ENCODE results near the gene DGKB.

DGKB gene

DNA sequence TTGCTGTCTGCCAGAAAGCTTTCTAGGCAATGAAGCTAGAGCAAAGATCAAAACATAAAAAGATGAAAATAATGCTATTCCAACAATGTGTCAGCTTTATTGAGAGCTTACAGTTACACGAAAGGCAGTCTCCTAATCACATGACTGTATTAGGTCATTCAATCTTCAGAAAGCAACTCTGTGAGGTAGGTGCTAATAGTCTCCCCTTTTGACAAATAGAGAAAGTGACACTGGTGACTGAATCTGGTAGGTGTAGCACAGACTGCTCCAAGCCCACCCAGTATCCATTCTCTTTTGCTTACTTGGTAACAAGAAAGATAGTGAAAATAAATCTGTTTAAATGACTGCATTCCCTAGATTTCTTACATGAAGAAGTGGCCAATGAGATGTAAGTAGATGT, 58.8 kb downstream of the DGKB start:
- Histone ChIP-seq H3K4me1 (ENCODE audit: control insufficient read depth in 1 of 2, insufficient read depth in 1 of 2, low read depth in 1 of 2, low read length in 1 of 2) (no peaks in the 10 kb centered on the region), H3K36me3 (no peaks in the 10 kb centered on the region), H3K9me3 (peaks cover 4% of the 10 kb centered on the region), H3K27me3 (no peaks in the 10 kb centered on the region), H3K27ac (no peak overlapping the region), H3K4me3 (ENCODE audit: low read depth in 1 of 2, low read length in 1 of 2) (no peak overlapping the region)
- TF ChIP-seq, protein P1, sequence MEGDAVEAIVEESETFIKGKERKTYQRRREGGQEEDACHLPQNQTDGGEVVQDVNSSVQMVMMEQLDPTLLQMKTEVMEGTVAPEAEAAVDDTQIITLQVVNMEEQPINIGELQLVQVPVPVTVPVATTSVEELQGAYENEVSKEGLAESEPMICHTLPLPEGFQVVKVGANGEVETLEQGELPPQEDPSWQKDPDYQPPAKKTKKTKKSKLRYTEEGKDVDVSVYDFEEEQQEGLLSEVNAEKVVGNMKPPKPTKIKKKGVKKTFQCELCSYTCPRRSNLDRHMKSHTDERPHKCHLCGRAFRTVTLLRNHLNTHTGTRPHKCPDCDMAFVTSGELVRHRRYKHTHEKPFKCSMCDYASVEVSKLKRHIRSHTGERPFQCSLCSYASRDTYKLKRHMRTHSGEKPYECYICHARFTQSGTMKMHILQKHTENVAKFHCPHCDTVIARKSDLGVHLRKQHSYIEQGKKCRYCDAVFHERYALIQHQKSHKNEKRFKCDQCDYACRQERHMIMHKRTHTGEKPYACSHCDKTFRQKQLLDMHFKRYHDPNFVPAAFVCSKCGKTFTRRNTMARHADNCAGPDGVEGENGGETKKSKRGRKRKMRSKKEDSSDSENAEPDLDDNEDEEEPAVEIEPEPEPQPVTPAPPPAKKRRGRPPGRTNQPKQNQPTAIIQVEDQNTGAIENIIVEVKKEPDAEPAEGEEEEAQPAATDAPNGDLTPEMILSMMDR (IDR thresholded peaks at IDR 0.05) = no peak

DNA sequence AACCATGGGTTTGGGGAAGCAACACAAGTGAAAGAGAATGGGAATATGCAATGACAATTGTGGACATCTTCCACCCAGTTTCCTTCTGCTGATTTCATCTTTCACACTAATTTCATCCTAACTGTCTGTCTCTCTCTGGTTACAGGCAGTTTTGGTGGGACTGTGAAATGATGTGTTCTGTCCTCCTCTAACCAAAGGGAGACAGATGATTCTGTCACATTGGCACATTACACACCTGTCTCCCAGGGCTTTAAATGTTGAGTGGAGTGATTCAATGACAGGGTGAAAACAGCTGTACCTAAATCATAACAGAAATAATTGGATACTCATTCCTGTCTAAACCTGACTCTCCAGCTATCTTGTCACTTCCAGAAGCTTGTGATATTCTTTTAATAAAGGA, 60.0 kb downstream of the DGKB start:
- H3K27me3 ChIP-seq = no peaks in the 10 kb centered on the region
- no peaks in the 10 kb centered on the region for H3K36me3 ChIP-seq
- H3K27ac ChIP-seq = no peak overlapping the region
- TF ChIP-seq, protein P1 (IDR thresholded peaks at IDR 0.05) = no peak
- H3K4me1 ChIP-seq (ENCODE audit: control insufficient read depth in 1 of 2, insufficient read depth in 1 of 2, low read depth in 1 of 2, low read length in 1 of 2) = no peaks in the 10 kb centered on the region
- peaks cover 4% of the 10 kb centered on the region for H3K9me3 ChIP-seq
- H3K4me3 ChIP-seq (ENCODE audit: low read depth in 1 of 2, low read length in 1 of 2) = no peak overlapping the region

DNA sequence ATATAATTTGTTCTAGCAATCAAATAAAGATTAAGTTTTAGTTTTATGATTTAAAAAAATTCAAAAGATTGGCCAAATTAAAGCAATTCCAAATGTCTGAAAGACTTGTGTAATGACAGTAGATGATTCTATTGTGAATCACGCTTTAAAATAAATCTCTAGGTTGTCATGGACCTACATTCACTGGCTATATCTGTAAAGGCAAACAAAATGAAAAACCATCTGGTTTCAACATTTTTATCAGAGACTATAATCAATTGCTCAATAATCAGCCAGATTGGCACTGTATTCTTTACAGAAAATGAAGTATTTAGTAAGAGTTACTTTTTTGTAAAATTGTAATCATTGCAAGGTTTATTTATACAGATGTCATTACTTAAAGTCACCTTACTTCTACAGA, 60.7 kb downstream of the DGKB start:
- peaks cover 4% of the 10 kb centered on the region for H3K9me3 ChIP-seq
- no peaks in the 10 kb centered on the region for H3K27me3 ChIP-seq
- H3K4me1 ChIP-seq (ENCODE audit: control insufficient read depth in 1 of 2, insufficient read depth in 1 of 2, low read depth in 1 of 2, low read length in 1 of 2) = no peaks in the 10 kb centered on the region
- no peaks in the 10 kb centered on the region for H3K36me3 ChIP-seq
- TF ChIP-seq, protein P1 (IDR thresholded peaks at IDR 0.05) = no peak
- no peak overlapping the region for H3K4me3 ChIP-seq (ENCODE audit: low read depth in 1 of 2, low read length in 1 of 2)
- no peak overlapping the region for H3K27ac ChIP-seq

DNA sequence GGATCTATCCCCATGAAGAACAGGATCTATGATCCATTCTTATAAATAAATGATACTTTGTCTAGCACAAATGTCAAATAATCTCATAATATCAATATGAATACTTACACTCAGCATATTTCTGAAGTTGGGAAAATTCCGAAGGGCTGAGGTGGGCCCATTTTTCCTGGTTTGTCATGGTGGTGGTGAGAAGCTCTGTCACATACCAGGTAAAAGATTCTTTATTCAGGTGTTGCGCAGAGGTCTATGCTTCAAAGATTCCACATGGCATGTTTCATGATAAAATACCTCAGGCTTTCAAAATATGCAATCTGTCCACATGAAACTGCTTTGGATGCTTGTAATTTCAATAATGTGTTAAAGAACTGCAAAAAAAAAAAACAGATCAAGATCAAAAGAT, 61.5 kb downstream of the DGKB start:
- no peaks in the 10 kb centered on the region for H3K36me3 ChIP-seq
- TF ChIP-seq, protein P1 (IDR thresholded peaks at IDR 0.05) = no peak
- H3K27ac ChIP-seq = no peak overlapping the region
- no peak overlapping the region for H3K4me3 ChIP-seq (ENCODE audit: low read depth in 1 of 2, low read length in 1 of 2)
- no peaks in the 10 kb centered on the region for H3K27me3 ChIP-seq
- H3K4me1 ChIP-seq (ENCODE audit: control insufficient read depth in 1 of 2, insufficient read depth in 1 of 2, low read depth in 1 of 2, low read length in 1 of 2) = no peaks in the 10 kb centered on the region
- H3K9me3 ChIP-seq = no peaks in the 10 kb centered on the region

DNA sequence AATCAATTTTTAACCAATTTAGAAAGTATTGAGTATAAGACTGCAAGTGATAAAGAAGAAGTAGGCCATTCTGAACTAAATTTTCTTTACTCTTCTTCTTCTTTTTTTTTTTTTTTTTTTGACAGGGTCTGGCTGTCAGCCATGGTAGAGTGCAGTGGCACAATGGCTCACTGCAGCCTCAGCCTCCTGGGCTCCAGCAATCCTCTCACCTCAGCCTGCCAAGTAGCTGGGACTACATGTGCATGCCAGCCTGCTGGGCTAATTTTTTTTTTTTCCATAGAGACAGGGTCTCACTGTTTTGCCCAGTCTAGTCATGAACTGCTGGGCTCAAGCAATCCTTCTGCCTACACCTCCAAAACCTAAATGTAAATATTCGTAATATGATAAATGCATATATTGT, 63.2 kb downstream of the DGKB start:
- TF ChIP-seq, protein P1 (IDR thresholded peaks at IDR 0.05) = no peak
- no peaks in the 10 kb centered on the region for H3K27me3 ChIP-seq
- no peak overlapping the region for H3K27ac ChIP-seq
- H3K4me3 ChIP-seq (ENCODE audit: low read depth in 1 of 2, low read length in 1 of 2) = no peak overlapping the region
- no peaks in the 10 kb centered on the region for H3K9me3 ChIP-seq
- H3K36me3 ChIP-seq = no peaks in the 10 kb centered on the region
- no peaks in the 10 kb centered on the region for H3K4me1 ChIP-seq (ENCODE audit: control insufficient read depth in 1 of 2, insufficient read depth in 1 of 2, low read depth in 1 of 2, low read length in 1 of 2)

DNA sequence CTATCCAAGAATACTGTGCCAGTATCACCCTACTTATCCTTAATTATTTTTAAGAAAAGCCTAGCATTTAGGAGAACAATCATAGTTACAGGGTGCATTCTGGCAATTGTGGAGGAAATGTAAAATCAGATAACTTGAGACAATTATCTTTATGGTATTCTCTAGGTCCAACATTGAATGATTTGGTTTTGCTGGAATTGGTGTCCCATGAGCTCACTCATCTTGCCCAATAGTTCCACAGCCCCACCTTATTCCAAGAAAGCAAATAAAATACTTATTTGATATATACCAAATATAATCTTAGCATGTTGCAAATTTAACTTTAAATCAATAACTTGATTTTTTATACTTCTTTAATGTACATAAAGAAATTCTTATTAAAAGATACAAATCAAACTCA, 65.3 kb downstream of the DGKB start:
- no peak overlapping the region for H3K27ac ChIP-seq
- H3K27me3 ChIP-seq = no peaks in the 10 kb centered on the region
- no peaks in the 10 kb centered on the region for H3K4me1 ChIP-seq (ENCODE audit: control insufficient read depth in 1 of 2, insufficient read depth in 1 of 2, low read depth in 1 of 2, low read length in 1 of 2)

More for the DNA sequence above, 65.3 kb downstream of the DGKB start:
- Histone ChIP-seq H3K4me3 (ENCODE audit: low read depth in 1 of 2, low read length in 1 of 2) (no peak overlapping the region), H3K9me3 (no peaks in the 10 kb centered on the region), H3K36me3 (no peaks in the 10 kb centered on the region)
- TF ChIP-seq, protein P1 (IDR thresholded peaks at IDR 0.05) = no peak
